GM18526 (cell line): ENCODE measurements around the gene THRAP3.

Source experiments
- POLR2A ChIP-seq: IDR thresholded peaks from 3 replicates; pipeline ENCODE4 v1.6.1; 2011; ENCODE audit not compliant: insufficient read length; ENCODE audit errors: extremely low read depth

The THRAP3 gene

DNA sequence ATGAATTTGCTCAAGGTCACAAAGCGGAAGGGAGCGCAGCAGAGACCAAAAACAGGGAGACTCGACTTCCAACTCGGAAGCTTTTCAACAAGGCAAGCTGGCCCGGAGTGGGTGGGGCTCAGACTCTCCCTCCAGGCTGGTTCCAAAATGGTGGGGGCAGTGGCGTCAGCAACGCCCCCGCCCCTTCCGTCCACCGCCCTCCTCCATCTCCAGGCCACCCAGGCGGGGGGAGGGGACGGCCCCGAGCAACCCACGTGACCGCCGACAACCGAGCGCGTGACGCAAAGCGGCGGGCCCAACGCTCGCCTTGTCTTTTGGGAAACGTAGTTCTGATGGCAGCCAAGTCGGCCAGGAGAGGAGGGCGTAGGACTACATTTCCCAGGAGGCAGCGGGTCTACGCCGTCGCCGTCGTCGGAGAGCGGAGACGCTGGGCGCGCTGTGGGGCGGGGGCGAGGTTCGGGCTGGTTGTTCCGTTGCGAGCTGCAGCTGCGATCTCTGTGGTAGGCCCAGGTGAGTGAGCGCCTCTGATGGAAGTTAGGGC lies at the start of gene THRAP3:
Gene THRAP3, plus strand, starts transcription at position 448 of the 541 bp plus-strand sequence. CDS start 58,121 bp downstream, outside the sequence.
- TF ChIP-seq POLR2A, result peak; percentile 67

DNA sequence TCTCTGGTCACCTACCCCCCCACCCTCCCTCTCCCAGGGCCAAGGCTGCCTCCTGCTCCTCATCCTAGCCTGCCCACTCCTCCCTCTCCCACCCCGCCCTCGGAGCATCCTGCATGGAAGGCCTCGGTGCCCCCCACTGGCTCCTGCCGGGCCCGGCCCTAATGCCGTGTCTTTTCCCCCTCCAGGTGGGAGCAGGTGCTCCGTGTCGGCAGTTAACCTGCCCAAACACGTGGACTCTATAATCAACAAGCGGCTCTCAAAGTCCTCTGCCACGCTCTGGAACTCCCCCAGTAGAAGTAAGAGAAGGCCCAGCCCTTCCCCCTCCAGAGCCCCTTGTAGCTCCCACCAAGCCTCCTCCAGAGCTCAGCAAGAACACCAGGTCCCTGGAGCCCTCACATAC lies 49.5 kb upstream of the THRAP3 start:
- TF ChIP-seq POLR2A, result no peak

GRCh38 chr1:36175137-36176095 lies 48.8 kb upstream of the THRAP3 start:
- TF ChIP-seq POLR2A, result no peak

DNA sequence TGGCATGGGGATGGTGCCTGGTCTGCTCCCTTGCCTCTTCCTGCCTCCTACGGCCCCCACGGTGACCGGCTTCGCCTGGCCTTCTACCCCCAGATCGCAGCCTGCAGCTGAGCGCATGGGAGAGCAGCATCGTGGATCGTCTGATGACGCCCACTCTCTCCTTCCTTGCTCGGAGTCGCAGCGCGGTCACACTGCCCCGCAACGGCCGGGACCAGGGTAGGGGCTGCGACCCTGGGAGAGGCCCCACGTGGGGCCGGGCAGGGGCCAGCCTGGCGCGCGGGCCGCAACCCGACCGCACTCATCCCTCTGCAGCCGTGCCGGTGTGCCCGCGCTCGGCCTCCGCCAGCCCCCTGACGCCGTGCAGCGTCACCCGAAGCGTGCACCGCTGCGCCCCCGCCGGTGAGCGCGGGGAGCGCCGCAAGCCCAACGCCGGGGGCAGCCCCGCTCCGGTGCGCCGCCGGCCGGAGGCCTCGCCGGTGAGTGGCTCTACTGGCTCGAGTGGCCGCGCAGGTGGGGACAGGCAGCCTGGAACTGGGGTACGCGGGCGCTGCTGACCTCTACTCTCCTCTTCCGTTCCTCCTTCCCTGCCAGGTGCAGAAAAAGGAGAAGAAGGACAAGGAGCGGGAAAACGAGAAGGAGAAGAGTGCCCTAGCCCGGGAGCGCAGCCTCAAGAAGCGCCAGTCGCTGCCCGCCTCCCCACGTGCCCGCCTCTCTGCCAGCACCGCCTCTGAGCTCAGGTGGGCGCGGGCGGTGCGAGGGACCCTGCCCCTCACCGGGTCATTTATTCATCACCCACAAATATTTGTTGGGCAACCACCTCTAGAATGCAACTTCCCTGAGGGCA lies 47.9 kb upstream of the THRAP3 start:
- no peak for TF ChIP-seq POLR2A

DNA sequence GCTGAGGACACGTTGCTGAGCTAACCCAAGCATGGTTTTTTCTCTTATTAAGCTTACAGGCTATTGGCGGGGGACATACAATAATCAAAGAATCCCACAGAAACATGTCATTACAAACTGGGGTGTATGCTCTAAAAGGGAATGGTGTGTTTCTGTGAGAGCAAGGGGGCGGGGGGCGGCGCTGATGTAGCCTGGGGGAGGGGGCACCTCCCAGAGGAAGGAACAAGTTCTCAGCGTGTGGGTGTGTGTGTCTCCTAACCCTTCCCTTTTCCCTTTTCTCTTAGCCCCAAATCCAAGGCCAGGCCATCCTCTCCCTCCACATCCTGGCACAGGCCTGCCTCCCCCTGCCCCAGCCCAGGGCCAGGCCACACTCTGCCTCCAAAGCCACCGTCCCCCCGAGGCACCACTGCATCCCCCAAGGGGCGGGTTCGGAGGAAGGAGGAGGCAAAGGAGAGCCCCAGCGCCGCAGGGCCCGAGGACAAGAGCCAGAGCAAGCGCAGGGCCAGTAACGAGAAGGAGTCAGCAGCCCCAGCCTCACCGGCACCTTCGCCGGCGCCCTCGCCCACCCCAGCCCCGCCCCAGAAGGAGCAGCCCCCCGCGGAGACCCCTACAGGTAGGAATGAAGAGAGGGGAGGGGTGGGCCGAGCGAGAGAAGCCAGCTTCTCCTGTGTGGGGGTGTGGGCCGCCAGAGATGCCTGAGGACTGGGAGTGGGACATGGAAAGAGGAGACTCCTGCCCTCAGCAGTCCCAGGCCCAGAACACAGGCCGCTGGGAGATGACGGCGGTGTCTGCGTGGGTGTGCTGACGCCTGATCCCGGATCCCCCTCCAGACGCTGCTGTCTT lies 46.4 kb upstream of the THRAP3 start:
- TF ChIP-seq POLR2A, result no peak

GRCh38 chr1:36178471-36179219 lies 45.6 kb upstream of the THRAP3 start:
- no peak for TF ChIP-seq POLR2A

GRCh38 chr1:36179220-36179600 lies 45.0 kb upstream of the THRAP3 start:
- TF ChIP-seq POLR2A, result no peak

DNA sequence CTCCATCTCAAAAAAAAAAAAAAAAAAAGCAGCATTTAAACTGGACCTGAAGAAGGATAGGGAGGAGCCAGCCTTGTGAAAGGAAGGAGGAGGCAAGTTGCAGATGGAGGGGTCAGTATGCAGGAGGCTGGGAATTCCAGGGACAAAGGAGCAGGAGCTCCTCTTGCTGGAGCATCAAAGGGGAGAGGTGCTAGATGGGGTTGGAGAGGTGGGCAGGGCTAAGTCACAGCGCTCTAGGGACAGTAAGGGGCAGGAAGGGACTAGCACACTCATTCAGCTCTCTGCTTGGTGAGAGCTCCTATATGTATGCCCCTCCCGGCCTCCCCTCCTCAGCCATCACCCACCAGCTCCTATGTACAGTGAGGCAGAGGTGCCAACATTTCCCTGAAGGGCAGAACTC lies 41.5 kb upstream of the THRAP3 start:
- TF ChIP-seq POLR2A, result no peak

DNA sequence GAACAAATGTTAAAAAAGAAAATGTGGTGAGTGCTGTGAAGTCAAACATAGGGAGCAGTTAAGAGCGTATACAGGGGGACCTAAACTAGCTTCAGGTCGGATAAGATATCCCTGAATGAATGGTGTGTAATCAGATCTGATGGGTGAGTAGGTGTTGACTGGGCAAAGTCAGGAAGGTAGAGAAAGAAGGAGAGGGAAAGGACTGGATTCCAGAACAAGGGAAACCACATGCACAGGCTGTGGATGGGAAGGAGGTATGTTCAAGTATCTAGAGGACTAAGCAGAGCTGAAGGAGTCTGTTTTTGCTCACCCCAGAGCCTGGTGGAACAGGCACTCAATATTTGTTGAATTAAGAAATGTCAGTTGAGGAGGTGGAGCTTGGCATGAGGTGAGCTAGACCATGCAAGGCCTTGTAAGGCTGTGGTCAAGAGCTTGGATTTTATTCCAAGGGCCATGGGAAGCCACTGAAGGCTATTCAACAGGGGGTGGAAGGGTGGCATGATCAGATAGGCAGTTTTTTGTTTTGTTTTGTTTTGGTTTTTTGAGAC lies 40.9 kb upstream of the THRAP3 start:
- TF ChIP-seq POLR2A, result no peak

DNA sequence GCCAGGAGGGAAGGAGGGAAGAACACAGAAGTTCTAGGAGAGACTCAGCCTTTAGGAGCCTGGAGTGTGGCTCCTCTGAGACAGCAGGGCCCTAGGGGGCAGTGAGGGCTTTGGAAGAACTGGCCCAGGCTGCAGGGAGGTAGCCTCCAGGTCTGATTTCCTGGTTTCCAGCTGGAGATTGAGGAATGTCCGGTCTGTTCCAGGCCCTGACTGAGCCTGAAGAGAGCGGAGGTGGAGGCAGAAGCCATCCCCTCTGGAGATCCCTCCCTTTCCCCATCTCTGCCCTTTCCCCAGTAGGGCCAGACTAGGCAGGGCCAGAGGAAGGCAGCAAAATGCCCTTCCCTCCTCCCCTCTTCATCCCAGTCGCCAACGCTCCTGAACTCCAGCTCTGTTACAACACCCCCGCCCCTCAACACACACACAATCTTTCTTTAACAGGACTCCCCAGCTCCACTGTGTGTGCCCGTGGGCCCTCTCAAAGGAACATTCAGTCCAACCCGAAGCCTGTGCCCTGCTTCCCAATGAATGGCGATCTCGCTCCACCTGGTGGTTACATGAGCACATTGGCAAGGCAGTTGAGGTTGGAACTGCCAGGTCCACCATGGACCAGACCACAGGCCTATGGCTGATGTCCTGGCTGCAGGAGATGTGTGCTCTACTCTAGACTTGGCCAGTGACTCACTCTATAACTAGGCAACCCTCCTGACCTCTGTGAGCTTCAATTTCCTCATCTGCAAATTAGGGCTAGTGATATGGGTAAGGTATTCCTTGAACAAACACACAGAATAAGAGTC lies 36.2 kb upstream of the THRAP3 start:
- no peak for TF ChIP-seq POLR2A

GRCh38 chr1:36198641-36199040 lies 25.6 kb upstream of the THRAP3 start:
- no peak for TF ChIP-seq POLR2A

- TF ChIP-seq POLR2A, result no peak
Measured at GRCh38 chr1:36199934-36200741, 24.1 kb upstream of the THRAP3 start.
